ENCODE measurements around the gene EEF1A1. TPM values are rescaled to one million over a fixed set of nuclear protein-coding genes. Genes with fewer than 3 reads are reported as not detected.

The EEF1A1 gene
- total RNA-seq, 1 experiment from 2014 or later: 7,052 TPM

- no peak for DNase-seq
- no TSS peak for BruUV-seq (replicated peaks)
- intact Hi-C loops (cut with micrococcal nuclease; ENCODE audit: unreplicated experiment): no loop called here
- H3K9me3 Mint-ChIP-seq (ENCODE audit: low read depth, unreplicated experiment): no peaks in the 10 kb centered on the region
- H3K4me1 Mint-ChIP-seq (ENCODE audit: low read depth, unreplicated experiment): no peaks in the 10 kb centered on the region
- no peak for TF ChIP-seq CTCF (IDR thresholded peaks at IDR 0.05; ENCODE audit: unreplicated experiment)
- H3K27me3 Mint-ChIP-seq (ENCODE audit: unreplicated experiment): no peaks in the 10 kb centered on the region
- peaks cover 57% of the 10 kb centered on the region for H3K36me3 Mint-ChIP-seq (ENCODE audit: insufficient read depth, unreplicated experiment)
- H3K4me3 Mint-ChIP-seq (ENCODE audit: low read depth, unreplicated experiment): no peak overlapping the region
- H3K27ac Mint-ChIP-seq (ENCODE audit: unreplicated experiment): no peak overlapping the region
- CTCF ChIA-PET: interaction anchor here (0.7 kb wide), 2 partner anchors 163 to 185 kb away, joined by 6 to 10 read pairs; no protein-coding TSS in a partner anchor
Measured at GRCh38 chr6:73476723-73477122, 44.1 kb downstream of the EEF1A1 start.

GRCh38 chr6:73471686-73472290 is 49.0 kb downstream of the EEF1A1 start:
- no TSS peak for BruUV-seq (replicated peaks)
- Mint-ChIP-seq H3K9me3 (ENCODE audit: low read depth, unreplicated experiment) (no peaks in the 10 kb centered on the region), H3K4me1 (ENCODE audit: low read depth, unreplicated experiment) (no peaks in the 10 kb centered on the region), H3K27me3 (ENCODE audit: unreplicated experiment) (no peaks in the 10 kb centered on the region), H3K4me3 (ENCODE audit: low read depth, unreplicated experiment) (no peak overlapping the region), H3K27ac (ENCODE audit: unreplicated experiment) (no peak overlapping the region), H3K36me3 (ENCODE audit: insufficient read depth, unreplicated experiment) (peaks cover 65% of the 10 kb centered on the region)
- no peak for DNase-seq
- intact Hi-C loops (cut with micrococcal nuclease; ENCODE audit: unreplicated experiment): no loop called here
- no peak for TF ChIP-seq CTCF (IDR thresholded peaks at IDR 0.05; ENCODE audit: unreplicated experiment)
- CTCF ChIA-PET: no interaction called here

Other genes with a start within 250 kb of the EEF1A1 start
- not detected in 2 replicates for gene DPPA5, start 166.8 kb downstream of the EEF1A1 start, total RNA-seq (2022)
- not detected in 2 replicates for gene KHDC3L, start 158.4 kb downstream of the EEF1A1 start, total RNA-seq (2022)
- gene OOEP, start 151.1 kb downstream of the EEF1A1 start, total RNA-seq (2022): 7.0 and 7.1 TPM in 2 replicates
- gene DDX43, start 126.2 kb downstream of the EEF1A1 start, total RNA-seq (2022): 11.4 and 13.4 TPM in 2 replicates
- gene CGAS, start 68.7 kb downstream of the EEF1A1 start, total RNA-seq (2022): 31.2 and 35.0 TPM in 2 replicates
- 31.6 and 35.6 TPM in 2 replicates for gene MTO1, start 59.3 kb downstream of the EEF1A1 start, total RNA-seq (2022)
- gene SLC17A5, start 133.0 kb upstream of the EEF1A1 start, total RNA-seq (2022): 20.7 and 21.3 TPM in 2 replicates
- 1.9 and 3.6 TPM in 2 replicates for gene CD109, start 175.2 kb upstream of the EEF1A1 start, total RNA-seq (2022)

Data from Calu3 (cell line).